Stimulated activated effector memory CD8-positive, alpha-beta T cell treated with anti-CD3 and anti-CD28 coated beads, Interleukin-12 subunit alpha, Interleukin-12 subunit beta, amount 100 ng/mL, for 72 hours (primary cell): ENCODE data around the gene SEBOX.
A peak's percentile ranks its signal among the peaks of the same experiment; 100 is the strongest.
"Not testable (repeated sequence)": the region's sequence is repeated elsewhere in the genome, so short reads cannot be mapped to it uniquely, and the experiment has no call there.

ENCODE experiments used
- ATAC-seq: fragments of 150-1000 bp; cut with Tn5 transposase; 2 replicates; pipeline ENCODE4 v1.10.0; 2021
- DNase-seq, 2 donors: peaks; one replicate each; pipeline ENCODE4 v3.0.0; 2021 to 2022; ENCODE audit warnings: low spot score in 2 of 2
- H3K27ac Mint-ChIP-seq: one replicate; pipeline ENCODE4 v1.8.0; 2022; ENCODE audit warnings: mild to moderate bottlenecking, mixed read lengths
- H3K36me3 Mint-ChIP-seq: one replicate; pipeline ENCODE4 v1.8.0; 2022; ENCODE audit warnings: mild to moderate bottlenecking, mixed read lengths
- H3K4me1 Mint-ChIP-seq: one replicate; pipeline ENCODE4 v1.8.0; 2022; ENCODE audit warnings: mixed read lengths
- H3K4me3 Mint-ChIP-seq: one replicate; pipeline ENCODE4 v1.8.0; 2022; ENCODE audit warnings: mild to moderate bottlenecking, mixed read lengths
- H3K9me3 Mint-ChIP-seq: one replicate; pipeline ENCODE4 v1.8.0; 2022; ENCODE audit warnings: mixed read lengths

SEBOX gene

DNA sequence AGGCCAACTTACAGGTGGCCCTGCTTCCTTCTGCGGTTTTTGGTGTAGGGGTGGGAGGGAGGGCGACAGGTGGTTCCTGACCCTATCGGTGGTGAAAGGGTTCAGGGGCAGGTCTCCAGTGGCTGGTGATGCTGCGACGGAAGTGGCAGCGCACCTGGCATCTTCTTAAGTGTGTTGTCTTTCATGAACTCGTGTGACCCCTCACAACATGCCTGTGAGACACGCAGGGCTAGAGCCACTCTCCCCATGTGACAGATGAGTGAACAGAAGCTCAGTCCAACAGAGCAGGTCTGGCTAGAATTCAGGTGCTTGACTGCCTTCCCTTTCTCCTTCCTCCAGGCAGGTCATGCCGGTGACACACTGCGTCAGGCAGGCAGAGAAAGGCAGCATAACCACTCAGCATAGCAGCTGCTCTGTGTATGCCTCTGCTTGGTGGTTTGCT lies 21.5 kb downstream of the SEBOX start:
- no peak for DNase-seq
- Mint-ChIP-seq H3K4me3 (no peak overlapping the region), H3K4me1 (peaks cover 14% of the 10 kb centered on the region), H3K36me3 (peaks cover 89% of the 10 kb centered on the region), H3K27ac (no peak overlapping the region), H3K9me3 (no peaks in the 10 kb centered on the region)
- no peak for ATAC-seq

DNA sequence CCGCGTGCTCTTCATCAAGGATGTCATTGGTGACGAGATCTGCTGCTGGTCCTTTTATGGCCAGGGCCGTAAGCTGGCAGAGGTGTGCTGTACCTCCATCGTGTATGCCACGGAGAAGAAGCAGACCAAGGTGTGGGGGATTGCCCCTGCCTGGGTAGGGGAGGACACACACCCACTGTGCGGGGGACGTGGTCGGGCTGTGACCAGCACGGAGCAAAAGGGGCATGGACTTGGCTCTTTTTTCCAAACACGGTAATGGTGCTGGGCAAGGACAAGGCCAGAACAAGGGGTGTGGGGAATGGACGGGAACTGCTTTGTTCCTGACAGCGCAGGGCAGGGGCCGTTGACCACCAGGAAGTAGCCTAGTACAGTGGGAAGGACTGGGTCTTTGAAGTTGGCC lies 22.7 kb downstream of the SEBOX start:
- peaks cover 77% of the 10 kb centered on the region for H3K36me3 Mint-ChIP-seq

DNA sequence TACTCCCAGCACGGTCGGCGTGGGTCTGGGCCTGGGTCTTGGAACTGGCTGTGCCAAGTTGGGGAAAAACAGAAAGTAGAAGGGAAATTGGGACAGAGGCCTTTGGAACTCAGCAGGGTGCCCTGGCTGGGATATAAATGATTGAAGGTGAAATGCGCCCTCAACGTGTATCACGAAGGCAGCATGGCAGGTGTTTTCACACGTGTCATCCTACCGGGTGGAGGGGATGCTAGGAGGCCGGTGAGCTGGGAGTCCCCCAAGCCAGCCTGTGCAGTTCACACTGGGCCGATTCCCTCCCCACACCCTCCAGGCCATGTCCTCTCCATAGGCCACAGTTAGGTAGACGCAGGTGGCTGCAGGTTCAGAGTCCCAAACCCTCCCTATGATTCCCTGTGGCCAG lies 23.5 kb downstream of the SEBOX start:
- H3K4me3 Mint-ChIP-seq: no peak overlapping the region
- peaks cover 34% of the 10 kb centered on the region for H3K4me1 Mint-ChIP-seq
- ATAC-seq (no peak), DNase-seq (no peak)
- peaks cover 75% of the 10 kb centered on the region for H3K36me3 Mint-ChIP-seq
- no peaks in the 10 kb centered on the region for H3K9me3 Mint-ChIP-seq
- peak overlapping the region; percentile 43 for H3K27ac Mint-ChIP-seq

More for the DNA sequence above, 22.7 kb downstream of the SEBOX start:
- H3K9me3 Mint-ChIP-seq: no peaks in the 10 kb centered on the region
- H3K4me1 Mint-ChIP-seq: peaks cover 26% of the 10 kb centered on the region
- H3K27ac Mint-ChIP-seq: no peak overlapping the region
- ATAC-seq: no peak
- no peak for DNase-seq
- H3K4me3 Mint-ChIP-seq: no peak overlapping the region

DNA sequence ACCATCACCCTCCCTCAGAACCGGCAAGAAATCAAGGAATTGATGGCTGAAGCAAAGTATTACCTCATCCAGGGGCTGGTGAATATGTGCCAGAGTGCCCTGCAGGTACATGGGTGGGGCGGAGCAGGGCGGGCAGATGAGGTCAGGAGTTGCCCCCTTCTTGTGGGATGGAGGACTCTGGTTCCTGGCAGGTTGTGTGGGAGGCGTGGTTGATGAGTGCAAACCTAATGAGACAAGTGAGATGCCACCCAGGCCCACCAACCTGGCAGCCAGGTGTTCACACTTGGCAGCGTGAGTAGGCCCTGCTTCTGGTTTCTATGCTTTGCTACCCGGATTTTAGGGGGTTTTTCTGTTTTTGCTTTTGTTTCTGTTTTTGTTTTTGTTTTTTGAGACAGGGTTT lies 24.6 kb downstream of the SEBOX start:
- no peak for DNase-seq
- no peak overlapping the region for H3K4me3 Mint-ChIP-seq

DNA sequence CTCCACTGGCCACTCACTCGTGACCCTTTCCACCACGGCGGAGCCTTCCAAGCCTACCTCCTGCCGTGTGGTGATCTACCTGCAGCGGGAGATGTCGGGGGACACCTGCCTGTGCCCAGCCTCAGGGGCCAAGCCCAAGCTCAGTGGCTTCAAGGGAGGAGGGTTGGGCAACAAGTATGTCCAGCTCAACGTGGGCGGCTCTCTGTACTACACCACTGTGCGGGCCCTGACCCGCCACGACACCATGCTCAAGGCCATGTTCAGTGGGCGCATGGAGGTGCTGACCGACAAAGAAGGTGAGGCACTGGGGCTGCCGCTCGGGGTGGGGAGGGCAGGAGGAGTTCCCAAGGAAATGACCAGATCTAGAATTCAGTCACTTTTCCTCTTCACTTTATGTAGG lies 25.6 kb downstream of the SEBOX start:
- peaks cover 64% of the 10 kb centered on the region for H3K36me3 Mint-ChIP-seq
- H3K27ac Mint-ChIP-seq: no peak overlapping the region
- ATAC-seq (no peak), DNase-seq (no peak)
- peaks cover 41% of the 10 kb centered on the region for H3K4me1 Mint-ChIP-seq
- H3K4me3 Mint-ChIP-seq: no peak overlapping the region
- no peaks in the 10 kb centered on the region for H3K9me3 Mint-ChIP-seq

More for the DNA sequence above, 24.6 kb downstream of the SEBOX start:
- no peak for ATAC-seq
- Mint-ChIP-seq H3K4me1 (peaks cover 35% of the 10 kb centered on the region), H3K27ac (no peak overlapping the region), H3K9me3 (no peaks in the 10 kb centered on the region), H3K36me3 (peaks cover 69% of the 10 kb centered on the region)

DNA sequence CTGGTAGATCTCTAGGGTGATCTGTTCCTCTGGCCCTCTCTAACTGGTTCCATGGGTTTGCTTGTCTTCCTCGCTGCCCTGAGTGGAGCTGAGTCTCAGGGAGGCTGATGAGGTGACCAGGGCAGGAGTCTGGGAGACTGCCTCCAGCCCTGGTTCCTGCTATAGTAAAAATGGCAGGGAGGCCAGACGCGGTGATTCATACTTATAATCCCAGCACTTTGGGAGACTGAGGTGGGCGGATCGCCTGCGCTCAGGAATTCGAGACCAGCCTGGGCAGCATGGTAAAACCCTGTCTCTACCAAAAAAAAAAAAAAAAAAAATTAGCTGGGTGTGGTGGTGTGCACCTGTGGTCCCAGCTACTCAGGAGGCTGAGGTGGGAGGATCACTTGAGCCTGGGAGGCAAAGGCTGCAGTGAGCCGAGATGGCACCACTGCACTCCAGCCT lies 26.2 kb downstream of the SEBOX start:
- H3K27ac Mint-ChIP-seq, H3K9me3 Mint-ChIP-seq, H3K4me3 Mint-ChIP-seq, DNase-seq, ATAC-seq: not testable (repeated sequence)
- peaks cover 47% of the 10 kb centered on the region for H3K4me1 Mint-ChIP-seq
- peaks cover 58% of the 10 kb centered on the region for H3K36me3 Mint-ChIP-seq

DNA sequence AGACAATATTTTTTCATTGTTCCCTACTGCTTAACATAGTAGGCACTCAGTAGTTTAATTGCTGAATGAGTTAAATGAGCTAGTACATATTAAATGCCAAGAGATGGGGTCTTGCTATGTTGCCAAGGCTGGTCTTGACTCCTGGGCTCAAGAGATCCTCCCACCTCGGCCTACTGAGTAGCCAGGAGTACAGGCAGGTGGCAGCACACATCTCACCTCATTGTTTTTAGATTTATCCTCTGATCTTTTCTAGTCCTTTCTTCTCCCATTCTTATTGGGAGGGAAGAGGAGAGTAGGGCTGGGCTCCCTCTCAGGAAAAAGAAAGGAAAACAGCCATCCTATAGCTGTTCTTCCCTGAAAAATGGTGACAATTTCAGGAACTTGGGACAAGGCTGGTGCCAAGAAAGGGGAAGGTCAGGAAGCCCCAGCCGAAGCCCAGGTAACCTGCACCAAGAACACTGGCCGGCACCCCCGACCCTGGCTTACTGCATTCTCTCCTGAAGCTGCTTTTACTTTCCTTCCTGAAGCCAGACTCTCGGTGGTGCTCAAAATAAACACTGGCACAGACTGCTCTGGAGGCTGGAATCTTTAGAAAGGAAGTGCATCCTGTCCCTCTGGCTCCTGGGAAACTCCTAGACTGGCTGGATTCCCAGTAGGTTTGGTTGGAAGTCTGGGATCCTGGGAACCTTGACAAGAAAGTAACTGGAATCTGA lies 26.8 kb downstream of the SEBOX start:
- peaks cover 53% of the 10 kb centered on the region for H3K36me3 Mint-ChIP-seq
- no peaks in the 10 kb centered on the region for H3K9me3 Mint-ChIP-seq
- DNase-seq (no peak), ATAC-seq (no peak)
- no peak overlapping the region for H3K27ac Mint-ChIP-seq
- peak overlapping the region; percentile 95 for H3K4me3 Mint-ChIP-seq
- peaks cover 51% of the 10 kb centered on the region for H3K4me1 Mint-ChIP-seq

DNA sequence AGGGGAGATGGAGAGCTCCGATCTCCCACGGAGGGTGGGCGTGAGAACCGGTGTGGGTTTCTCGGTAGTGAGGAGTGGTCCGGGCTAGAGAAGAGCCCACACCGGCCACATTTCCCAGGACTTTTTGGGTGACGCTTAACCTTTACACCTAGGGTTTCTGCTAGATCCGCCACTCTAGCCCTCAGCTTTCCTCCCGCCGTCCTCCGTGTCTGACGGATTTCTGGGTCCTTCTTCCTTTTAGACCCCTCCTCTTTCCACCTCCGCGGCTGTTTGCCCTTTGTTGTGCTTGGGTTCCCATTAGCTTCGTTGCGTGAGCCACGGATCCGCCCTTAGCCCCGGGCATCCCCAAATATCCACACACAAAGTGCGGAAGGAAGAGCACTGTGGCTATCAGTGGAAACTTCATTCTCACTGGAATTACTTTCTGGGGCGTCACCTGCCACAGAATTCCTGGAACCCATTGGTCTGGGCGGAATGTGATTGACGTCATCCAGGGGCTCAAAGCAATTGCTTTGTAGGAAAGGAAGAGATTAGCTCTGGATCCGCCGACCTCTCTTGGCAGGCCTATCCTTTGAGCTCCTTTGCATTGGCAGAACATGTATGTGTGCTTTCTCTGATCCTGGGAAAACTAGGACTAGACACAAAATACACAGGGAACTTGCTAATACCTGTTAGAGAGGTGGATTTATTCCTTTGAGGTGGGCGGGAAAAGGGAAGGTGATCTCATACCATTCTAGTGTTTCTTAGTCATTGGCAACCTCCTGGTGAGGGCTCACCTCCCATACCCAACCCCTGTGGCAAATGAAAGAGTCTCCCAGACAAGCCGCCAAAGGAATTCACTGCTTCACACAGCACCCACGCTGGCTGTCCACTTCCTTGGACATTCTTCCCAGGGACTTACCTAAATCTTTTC lies 28.8 kb downstream of the SEBOX start:
- no peak for ATAC-seq
- Mint-ChIP-seq H3K4me3 (peak overlapping the region; percentile 95), H3K4me1 (peaks cover 56% of the 10 kb centered on the region), H3K36me3 (peaks cover 42% of the 10 kb centered on the region), H3K27ac (peak overlapping the region; percentile 96), H3K9me3 (no peaks in the 10 kb centered on the region)
- no peak for DNase-seq

DNA sequence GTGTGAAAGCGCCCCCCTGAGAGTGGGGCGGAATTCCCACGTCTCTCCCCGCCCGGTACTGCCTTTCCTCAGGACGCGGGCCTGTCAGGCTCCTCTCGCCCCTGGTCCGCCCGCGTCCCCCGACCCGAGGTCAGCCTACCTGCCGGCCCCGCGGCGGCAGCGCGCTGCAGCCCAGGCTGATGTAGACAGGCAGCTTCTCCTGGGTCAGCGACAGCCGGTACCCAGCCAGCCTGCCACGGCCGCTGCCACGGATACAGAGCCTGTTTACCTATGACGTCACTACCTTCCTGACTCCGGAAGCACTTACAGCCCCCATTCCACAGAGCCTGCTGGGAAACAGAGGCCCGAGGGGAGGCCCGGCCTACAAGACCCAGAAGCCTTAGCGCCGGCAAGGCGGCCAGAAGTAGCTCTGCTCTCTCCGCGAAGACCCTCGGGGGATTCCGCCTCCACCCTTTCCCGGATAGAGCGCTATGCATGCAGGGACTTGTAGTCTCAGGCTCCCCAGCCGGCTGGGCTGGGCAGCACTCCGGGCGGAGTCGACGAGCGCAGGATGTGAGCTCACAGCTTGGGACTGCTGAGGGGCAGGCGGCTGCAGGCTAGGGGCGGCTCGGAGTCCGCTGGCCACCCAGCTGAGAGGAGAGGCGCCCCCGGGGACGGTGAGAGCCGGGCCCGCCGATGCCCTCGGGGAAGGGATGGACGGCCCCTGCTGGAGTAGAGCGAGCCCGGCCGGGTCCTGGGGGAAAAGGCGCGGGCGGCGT lies 29.6 kb downstream of the SEBOX start, which contains the start of the genes IFT20 and TNFAIP1:
IFT20 (minus strand) TSS at position 272 of the 758 bp plus-strand sequence. CDS start 3,487 bp downstream, outside the sequence.
TNFAIP1 (plus strand) TSS at position 561 of the 758 bp plus-strand sequence. CDS start 3,761 bp downstream, outside the sequence.
- ATAC-seq (peak; percentile 98), DNase-seq (peak; percentile 88 to 98)
- peak within 1 kb of the TSS; percentile 96 for H3K27ac Mint-ChIP-seq
- peaks cover 39% of the 10 kb centered on the region for H3K36me3 Mint-ChIP-seq
- H3K4me3 Mint-ChIP-seq: peak within 1 kb of the TSS; percentile 95
- peaks cover 53% of the 10 kb centered on the region for H3K4me1 Mint-ChIP-seq
- no peaks in the 10 kb centered on the region for H3K9me3 Mint-ChIP-seq

DNA sequence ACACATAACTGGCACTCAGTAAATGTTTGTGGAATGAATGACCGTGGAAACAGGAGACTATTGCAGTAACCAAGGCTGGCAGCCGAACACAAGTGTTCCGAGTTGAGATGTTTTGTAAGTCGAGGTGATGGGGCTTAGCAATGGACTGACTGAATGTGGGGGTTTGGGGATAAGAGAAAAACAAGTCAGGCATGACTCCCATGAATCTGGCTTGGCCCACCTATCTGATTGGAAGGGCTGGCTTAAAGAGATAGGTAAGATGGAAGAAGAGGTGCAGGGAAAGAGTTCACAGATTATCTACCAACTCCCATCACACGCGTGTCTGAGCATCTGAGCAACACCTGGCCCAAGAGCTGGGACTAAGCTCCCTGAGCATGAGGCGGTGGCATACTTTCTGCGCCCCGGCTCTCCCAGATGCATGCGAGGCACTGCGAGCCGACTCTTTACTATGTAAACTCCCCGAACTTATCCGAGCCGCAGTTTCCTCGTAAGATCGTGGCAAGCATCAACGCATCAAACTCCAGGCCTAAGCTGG lies 30.3 kb downstream of the SEBOX start:
- Mint-ChIP-seq H3K4me1 (peaks cover 49% of the 10 kb centered on the region), H3K36me3 (peaks cover 39% of the 10 kb centered on the region), H3K4me3 (peak overlapping the region; percentile 95), H3K27ac (peak overlapping the region; percentile 96), H3K9me3 (no peaks in the 10 kb centered on the region)
- DNase-seq: no peak
- no peak for ATAC-seq

DNA sequence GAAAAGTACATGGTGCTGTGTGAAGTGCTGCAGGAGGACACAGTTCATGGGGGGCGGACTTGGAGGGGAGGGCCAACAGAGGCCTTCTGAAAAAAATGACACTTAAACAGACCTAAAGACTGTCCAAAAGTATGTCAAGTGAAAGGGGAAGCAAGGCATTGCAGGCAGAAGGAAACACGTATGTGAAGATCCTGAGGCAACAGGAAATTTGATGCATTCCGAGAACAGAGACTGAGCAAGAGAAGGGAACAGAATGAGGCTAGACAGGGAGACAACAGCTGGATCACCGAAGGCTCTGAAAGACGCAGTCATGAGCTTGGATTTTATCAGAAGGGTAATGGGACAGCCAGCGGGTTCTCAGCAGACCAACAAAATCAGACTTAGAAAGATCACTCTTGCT lies 30.8 kb downstream of the SEBOX start:
- DNase-seq (no peak), ATAC-seq (no peak)
- Mint-ChIP-seq H3K4me1 (peaks cover 45% of the 10 kb centered on the region), H3K9me3 (no peaks in the 10 kb centered on the region), H3K27ac (peak overlapping the region; percentile 96), H3K4me3 (peak overlapping the region; percentile 95), H3K36me3 (peaks cover 40% of the 10 kb centered on the region)

DNA sequence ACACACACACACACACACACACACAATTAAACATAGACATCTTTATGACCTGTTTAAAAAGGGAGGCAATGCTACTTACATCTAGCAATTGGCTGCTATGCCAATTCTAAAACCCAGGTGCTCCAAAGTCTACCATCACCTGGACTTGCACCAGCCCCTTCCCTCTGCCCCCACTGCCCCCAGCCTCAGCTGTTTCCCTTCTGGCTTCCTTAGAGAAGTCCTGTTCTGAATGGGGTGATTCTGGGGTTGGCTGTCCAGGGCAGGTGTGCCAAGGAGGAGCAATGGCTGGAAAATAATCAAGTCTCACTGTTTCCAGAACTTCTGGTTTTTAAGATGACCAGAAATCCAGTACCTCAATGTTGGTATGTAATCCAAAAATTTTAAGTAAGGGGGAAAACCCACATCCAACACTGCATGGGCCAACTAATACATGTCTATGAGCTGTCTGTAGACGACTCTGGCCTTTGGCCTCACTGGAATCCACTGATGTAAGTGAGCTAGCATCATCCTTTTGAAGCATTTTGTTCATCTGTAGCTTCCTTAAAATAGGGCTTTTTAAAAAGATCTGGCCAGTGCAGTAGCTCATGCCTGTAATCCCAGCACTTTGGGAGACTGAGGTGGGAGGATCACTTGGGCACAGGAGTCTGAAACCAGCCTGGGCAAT lies 31.8 kb downstream of the SEBOX start:
- Mint-ChIP-seq H3K36me3 (peaks cover 50% of the 10 kb centered on the region), H3K9me3 (no peaks in the 10 kb centered on the region), H3K4me1 (peaks cover 39% of the 10 kb centered on the region), H3K27ac (peak overlapping the region; percentile 96), H3K4me3 (peak overlapping the region; percentile 95)
- ATAC-seq (no peak), DNase-seq (no peak)

DNA sequence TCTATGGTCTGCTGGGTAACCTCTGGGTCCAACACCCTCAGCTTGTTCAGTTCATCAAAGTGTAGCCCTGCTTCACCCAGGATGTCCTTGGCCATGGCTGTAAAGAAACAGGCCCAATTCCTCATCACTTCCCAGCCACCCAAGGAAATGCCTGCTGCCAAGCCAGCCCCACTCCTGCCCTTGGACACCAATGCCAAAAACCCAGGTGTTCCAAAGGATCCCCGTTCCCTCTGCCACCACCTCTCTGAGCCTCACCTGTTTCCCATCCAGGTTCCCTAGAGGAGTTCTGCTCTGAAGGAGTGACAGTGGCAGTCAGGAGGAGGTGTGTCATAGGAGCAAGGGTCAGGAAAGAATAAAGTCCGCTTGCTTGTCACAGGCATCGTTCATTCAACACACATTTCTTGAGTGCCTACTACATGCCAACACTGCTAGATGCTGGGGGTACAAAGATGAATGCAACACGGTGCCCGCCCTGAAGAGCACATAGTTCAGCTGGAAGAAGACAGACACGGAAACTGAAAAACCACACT lies 33.0 kb downstream of the SEBOX start:
- H3K4me3 Mint-ChIP-seq: no peak overlapping the region
- DNase-seq: no peak
- H3K9me3 Mint-ChIP-seq: no peaks in the 10 kb centered on the region
- peaks cover 39% of the 10 kb centered on the region for H3K4me1 Mint-ChIP-seq
- peaks cover 58% of the 10 kb centered on the region for H3K36me3 Mint-ChIP-seq
- ATAC-seq: no peak
- H3K27ac Mint-ChIP-seq: peak overlapping the region; percentile 33

DNA sequence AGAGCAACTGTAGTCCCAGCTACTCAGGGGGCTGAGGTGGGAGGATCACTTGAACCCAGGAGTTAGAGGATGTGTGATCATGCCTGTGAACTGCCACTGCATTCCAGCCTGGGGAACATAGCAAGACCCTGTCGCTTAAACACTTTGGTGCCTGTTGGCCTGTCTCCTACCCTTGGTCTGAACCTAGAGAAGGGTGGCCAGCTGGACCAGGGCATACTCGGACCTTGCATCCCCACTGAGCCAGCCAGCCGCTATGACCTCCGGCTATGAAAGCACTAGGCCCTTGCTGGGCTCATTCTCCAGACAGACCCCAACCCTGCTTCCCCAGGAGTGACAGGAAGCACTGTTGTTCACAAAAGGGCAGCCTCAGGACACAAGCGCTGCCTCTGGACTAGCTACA lies 34.3 kb downstream of the SEBOX start:
- Mint-ChIP-seq H3K36me3 (peaks cover 67% of the 10 kb centered on the region), H3K4me3 (no peak overlapping the region), H3K27ac (no peak overlapping the region), H3K4me1 (peaks cover 44% of the 10 kb centered on the region), H3K9me3 (no peaks in the 10 kb centered on the region)
- ATAC-seq (no peak), DNase-seq (no peak)
